Endothelial cell (in vitro differentiated cells): ENCODE data around the gene CNTN4. TPM values are rescaled to one million over a fixed set of nuclear protein-coding genes. Genes with fewer than 3 reads are reported as not detected.

Experiments
- DNase-seq: peaks from one replicate; pipeline ENCODE4 v3.0.0; 2021; ENCODE audit warnings: low spot score
- H3K27ac Mint-ChIP-seq: one replicate; pipeline ENCODE4 v1.8.0; 2021; ENCODE audit warnings: mixed read lengths, inconsistent platforms; ENCODE audit not compliant: unreplicated experiment
- H3K27me3 Mint-ChIP-seq: one replicate; pipeline ENCODE4 v1.8.0; 2021; ENCODE audit warnings: mild to moderate bottlenecking, moderate library complexity, mixed read lengths, inconsistent platforms; ENCODE audit not compliant: unreplicated experiment
- H3K36me3 Mint-ChIP-seq: one replicate; pipeline ENCODE4 v1.8.0; 2021; ENCODE audit warnings: mild to moderate bottlenecking, low read depth, mixed read lengths, inconsistent platforms; ENCODE audit not compliant: unreplicated experiment
- H3K4me1 Mint-ChIP-seq: one replicate; pipeline ENCODE4 v1.8.0; 2021; ENCODE audit warnings: mild to moderate bottlenecking, mixed read lengths, inconsistent platforms; ENCODE audit not compliant: unreplicated experiment
- H3K4me3 Mint-ChIP-seq: one replicate; pipeline ENCODE4 v1.8.0; 2021; ENCODE audit warnings: mild to moderate bottlenecking, mixed read lengths, inconsistent platforms; ENCODE audit not compliant: unreplicated experiment
- H3K9me3 Mint-ChIP-seq: one replicate; pipeline ENCODE4 v1.8.0; 2021; ENCODE audit warnings: mixed read lengths, inconsistent platforms; ENCODE audit not compliant: unreplicated experiment
- CTCF ChIP-seq: fragments of 200-600 bp; sonication (generic); IDR thresholded peaks from one replicate; pipeline ENCODE4 v1.5.0; 2021; ENCODE audit warnings: antibody characterized with exemption; ENCODE audit not compliant: unreplicated experiment
- total RNA-seq: library from RNA; stranded (reverse); fragmentation: NEBNext Ultra II Directional; extraction: Animal tissue kit (Norgen Biotek cat#: 25700); gene quantifications from one replicate; pipeline ENCODE4 v1.2.1, GENCODE V29; 2021; ENCODE audit not compliant: unreplicated experiment

The CNTN4 gene
- total RNA-seq, 1 donor from 2014 or later = not detected

- no peak for TF ChIP-seq CTCF
- Mint-ChIP-seq H3K27ac (no peak overlapping the region), H3K4me1 (no peaks in the 10 kb centered on the region), H3K27me3 (no peaks in the 10 kb centered on the region), H3K4me3 (no peak overlapping the region), H3K9me3 (peaks cover 26% of the 10 kb centered on the region), H3K36me3 (peaks cover 4% of the 10 kb centered on the region)
- no peak for DNase-seq
Observed at GRCh38 chr3:2870724-2871333, 772.2 kb downstream of the CNTN4 start.

GRCh38 chr3:2872884-2873283 is 774.2 kb downstream of the CNTN4 start:
- H3K27me3 Mint-ChIP-seq = no peaks in the 10 kb centered on the region
- H3K9me3 Mint-ChIP-seq = peaks cover 31% of the 10 kb centered on the region
- no peak for TF ChIP-seq CTCF
- no peak overlapping the region for H3K4me3 Mint-ChIP-seq
- no peak for DNase-seq
- H3K36me3 Mint-ChIP-seq = peaks cover 4% of the 10 kb centered on the region
- H3K27ac Mint-ChIP-seq = no peak overlapping the region
- no peaks in the 10 kb centered on the region for H3K4me1 Mint-ChIP-seq

- H3K9me3 Mint-ChIP-seq = peaks cover 28% of the 10 kb centered on the region
Observed at GRCh38 chr3:2873986-2874385, 775.3 kb downstream of the CNTN4 start.

GRCh38 chr3:2875699-2876098 is 777.0 kb downstream of the CNTN4 start:
- Mint-ChIP-seq H3K9me3 (peaks cover 37% of the 10 kb centered on the region), H3K27ac (no peak overlapping the region), H3K4me3 (no peak overlapping the region), H3K4me1 (no peaks in the 10 kb centered on the region), H3K27me3 (peaks cover 4% of the 10 kb centered on the region), H3K36me3 (peaks cover 4% of the 10 kb centered on the region)
- no peak for TF ChIP-seq CTCF
- no peak for DNase-seq

More at GRCh38 chr3:2873986-2874385, 775.3 kb downstream of the CNTN4 start:
- no peak overlapping the region for H3K4me3 Mint-ChIP-seq
- H3K27ac Mint-ChIP-seq = no peak overlapping the region
- TF ChIP-seq CTCF = no peak
- H3K27me3 Mint-ChIP-seq = peaks cover 4% of the 10 kb centered on the region
- DNase-seq = no peak
- H3K4me1 Mint-ChIP-seq = no peaks in the 10 kb centered on the region
- H3K36me3 Mint-ChIP-seq = no peaks in the 10 kb centered on the region

- Mint-ChIP-seq H3K4me1 (no peaks in the 10 kb centered on the region), H3K9me3 (peaks cover 36% of the 10 kb centered on the region), H3K27me3 (peaks cover 4% of the 10 kb centered on the region), H3K4me3 (no peak overlapping the region), H3K27ac (no peak overlapping the region), H3K36me3 (peaks cover 5% of the 10 kb centered on the region)
- no peak for TF ChIP-seq CTCF
- no peak for DNase-seq
Observed at GRCh38 chr3:2876362-2876761, 777.7 kb downstream of the CNTN4 start.
